HG02970 (cell line): ENCODE measurements around the gene ADAMTS16.

Experiments
- ATAC-seq: cut with Tn5 transposase; IDR thresholded peaks from one replicate; pipeline ENCODE4 v1.9.1; 2021; ENCODE audit warnings: mild to moderate bottlenecking, moderate library complexity, moderate number of reproducible peaks; ENCODE audit not compliant: unreplicated experiment, low FRiP score

Gene ADAMTS16

DNA sequence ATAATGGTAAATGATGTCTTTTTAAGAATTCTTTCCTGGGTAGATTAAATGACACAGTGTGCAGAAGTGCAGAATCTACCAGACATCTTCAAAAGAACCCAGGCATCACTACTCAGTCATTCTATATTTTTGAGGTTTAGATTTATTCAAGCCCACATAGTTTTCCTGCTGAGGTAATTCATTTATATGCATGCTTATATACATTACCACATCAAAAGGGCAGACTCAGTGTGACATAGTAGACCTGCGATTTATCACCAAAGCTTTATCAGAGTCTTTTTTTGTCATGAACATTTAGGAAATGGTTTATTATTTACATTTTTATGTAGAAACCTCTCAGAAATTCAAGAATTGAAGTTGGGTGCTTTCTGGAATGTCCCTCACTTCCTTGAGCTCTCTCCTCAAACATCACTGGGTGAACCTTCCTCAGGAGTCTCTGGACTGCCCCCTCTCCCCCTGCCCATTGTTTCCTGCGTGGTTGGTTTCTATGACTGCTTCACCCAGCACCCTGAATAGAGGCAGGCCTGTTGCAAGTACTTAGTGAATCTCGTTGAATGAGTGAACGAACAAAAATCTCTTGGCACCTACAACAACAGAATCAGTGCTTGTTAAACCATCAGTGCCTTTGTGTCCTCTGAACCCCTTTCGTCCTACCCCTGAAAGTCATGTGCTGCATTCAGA, 42.5 kb downstream of the ADAMTS16 start:
- no peak for ATAC-seq

- ATAC-seq, result no peak
Measured at GRCh38 chr5:5183189-5183699, 43.1 kb downstream of the ADAMTS16 start.

- ATAC-seq, result no peak
Measured at GRCh38 chr5:5183933-5184332, 43.8 kb downstream of the ADAMTS16 start.

GRCh38 chr5:5188376-5189050, 48.4 kb downstream of the ADAMTS16 start:
- ATAC-seq, result no peak

DNA sequence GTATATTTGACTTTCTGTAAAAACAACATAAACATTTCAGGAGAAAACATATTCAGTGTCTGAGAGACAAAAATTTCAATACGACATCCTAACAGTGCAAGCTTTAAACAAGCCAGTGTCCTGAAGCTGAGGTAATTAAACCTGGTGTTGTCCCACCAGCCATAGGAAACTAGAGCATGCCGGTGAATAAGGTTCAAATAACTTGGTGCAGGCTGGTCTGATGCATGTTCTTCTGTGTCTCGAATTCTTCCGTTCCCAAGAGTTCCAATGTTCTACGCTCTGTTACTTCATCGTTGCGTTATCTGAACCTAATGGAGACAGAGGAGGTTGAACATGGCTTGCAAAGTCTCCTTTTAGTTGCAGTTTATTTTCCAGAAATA, 48.9 kb downstream of the ADAMTS16 start:
- ATAC-seq, result no peak

- ATAC-seq, result no peak
Measured at GRCh38 chr5:5191906-5192305, 51.8 kb downstream of the ADAMTS16 start.

GRCh38 chr5:5192681-5193080, 52.6 kb downstream of the ADAMTS16 start:
- ATAC-seq, result no peak

- ATAC-seq, result no peak
Measured at GRCh38 chr5:5195128-5195918, 55.2 kb downstream of the ADAMTS16 start.

- no peak for ATAC-seq
Measured at GRCh38 chr5:5198135-5198534, 58.0 kb downstream of the ADAMTS16 start.

- ATAC-seq, result no peak
Measured at GRCh38 chr5:5198815-5199214, 58.7 kb downstream of the ADAMTS16 start.

GRCh38 chr5:5199495-5199894, 59.4 kb downstream of the ADAMTS16 start:
- no peak for ATAC-seq

DNA sequence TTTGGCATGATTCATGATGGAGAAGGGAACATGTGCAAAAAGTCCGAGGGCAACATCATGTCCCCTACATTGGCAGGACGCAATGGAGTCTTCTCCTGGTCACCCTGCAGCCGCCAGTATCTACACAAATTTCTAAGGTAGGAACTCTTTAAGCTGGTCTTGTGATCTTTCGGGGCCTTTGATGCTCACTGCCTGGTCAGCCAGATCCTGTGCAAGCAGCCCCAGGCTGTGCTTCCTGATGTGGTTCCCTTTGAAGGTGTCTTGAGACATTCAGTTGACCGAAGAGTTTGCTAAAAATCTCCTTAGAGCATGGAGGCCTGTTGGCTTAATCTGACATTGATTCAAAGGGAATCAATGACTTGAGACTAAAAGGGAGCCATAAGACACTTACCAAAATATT, 60.0 kb downstream of the ADAMTS16 start:
- ATAC-seq, result no peak

GRCh38 chr5:5202321-5202720, 62.2 kb downstream of the ADAMTS16 start:
- no peak for ATAC-seq

- no peak for ATAC-seq
Measured at GRCh38 chr5:5203451-5203850, 63.3 kb downstream of the ADAMTS16 start.

DNA sequence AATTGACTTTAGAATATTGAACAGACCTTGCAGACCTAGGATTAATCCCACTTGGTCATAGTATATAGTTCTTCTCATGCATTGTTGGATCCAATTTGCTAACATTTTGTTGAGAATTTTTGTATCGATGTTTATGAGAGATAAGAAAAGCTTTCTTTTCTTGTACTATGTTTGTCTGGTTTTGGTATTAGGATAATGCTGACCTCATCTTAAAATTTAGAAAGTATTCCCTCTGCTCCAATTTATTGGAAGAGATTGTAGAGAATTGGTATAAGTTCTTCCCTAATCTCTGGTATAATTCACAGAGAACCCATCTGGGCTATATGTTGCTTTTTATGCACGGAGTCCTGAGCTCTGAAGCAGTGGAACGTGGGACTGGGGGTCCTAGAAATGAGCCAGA, 67.7 kb downstream of the ADAMTS16 start:
- no peak for ATAC-seq

GRCh38 chr5:5209089-5209488, 69.0 kb downstream of the ADAMTS16 start:
- no peak for ATAC-seq

GRCh38 chr5:5209510-5210286, 69.6 kb downstream of the ADAMTS16 start:
- no peak for ATAC-seq

- no peak for ATAC-seq
Measured at GRCh38 chr5:5217371-5217770, 77.2 kb downstream of the ADAMTS16 start.

- ATAC-seq, result no peak
Measured at GRCh38 chr5:5218396-5218795, 78.3 kb downstream of the ADAMTS16 start.

GRCh38 chr5:5219541-5219940, 79.4 kb downstream of the ADAMTS16 start:
- no peak for ATAC-seq
